GM21576 (cell line): Measurements from ENCODE around the gene GRHPR.
"Not testable (repeated sequence)": the region's sequence is repeated elsewhere in the genome, so short reads cannot be mapped to it uniquely, and the experiment has no call there.

Experiments used
- ATAC-seq: cut with Tn5 transposase; IDR thresholded peaks from one replicate; pipeline ENCODE4 v1.9.1; 2021; ENCODE audit warnings: mild to moderate bottlenecking, moderate library complexity; ENCODE audit not compliant: unreplicated experiment

The GRHPR gene

GRCh38 chr9:37444890-37445289 is 22.4 kb downstream of the GRHPR start:
- ATAC-seq, result no peak

- no peak for ATAC-seq
Measured at GRCh38 chr9:37445832-37446231, 23.3 kb downstream of the GRHPR start.

- no peak for ATAC-seq
Measured at GRCh38 chr9:37446401-37446800, 23.9 kb downstream of the GRHPR start.

GRCh38 chr9:37447111-37447510 is 24.6 kb downstream of the GRHPR start:
- ATAC-seq, result no peak

- no peak for ATAC-seq
Measured at GRCh38 chr9:37449862-37450632, 27.6 kb downstream of the GRHPR start.

- ATAC-seq, result no peak
Measured at GRCh38 chr9:37451628-37452027, 29.1 kb downstream of the GRHPR start.

- no peak for ATAC-seq
Measured at GRCh38 chr9:37452611-37453010, 30.1 kb downstream of the GRHPR start.

GRCh38 chr9:37453827-37454226 is 31.3 kb downstream of the GRHPR start:
- ATAC-seq, result no peak

- no peak for ATAC-seq
Measured at GRCh38 chr9:37454238-37454637, 31.7 kb downstream of the GRHPR start.

GRCh38 chr9:37455884-37456647 is 33.6 kb downstream of the GRHPR start:
- ATAC-seq, result no peak

- no peak for ATAC-seq
Measured at GRCh38 chr9:37456817-37457216, 34.3 kb downstream of the GRHPR start.

GRCh38 chr9:37464006-37464405 is 41.5 kb downstream of the GRHPR start:
- ATAC-seq, result no peak

- peak; percentile 28 for ATAC-seq
Measured at GRCh38 chr9:37464426-37465248, 42.1 kb downstream of the GRHPR start.

- ATAC-seq, result peak; percentile 79
Measured at GRCh38 chr9:37465249-37466036, 42.9 kb downstream of the GRHPR start, which contains the start of gene ZBTB5. Gene ZBTB5 (minus strand): TSS chr9:37465450. CDS start chr9:37442551, 22,899 bp downstream.

GRCh38 chr9:37466037-37466709 is 43.7 kb downstream of the GRHPR start:
- ATAC-seq, result peak; percentile 7

- not testable (repeated sequence) for ATAC-seq
Measured at GRCh38 chr9:37467530-37467929, 45.0 kb downstream of the GRHPR start.

- no peak for ATAC-seq
Measured at GRCh38 chr9:37468620-37469019, 46.1 kb downstream of the GRHPR start.

- ATAC-seq, result no peak
Measured at GRCh38 chr9:37471942-37472684, 49.6 kb downstream of the GRHPR start.

- not testable (repeated sequence) for ATAC-seq
Measured at GRCh38 chr9:37473982-37474381, 51.5 kb downstream of the GRHPR start.
